NCI-H524 (cell line): Measurements from ENCODE around the gene APELA.
"Not testable (repeated sequence)": the region's sequence is repeated elsewhere in the genome, so short reads cannot be mapped to it uniquely, and the experiment has no call there.

Experiments
- DNase-seq, 2 experiments: peaks; one replicate each; lab custom pipeline; 2025; lab: John Stamatoyannopoulos, UW

The APELA gene

DNA sequence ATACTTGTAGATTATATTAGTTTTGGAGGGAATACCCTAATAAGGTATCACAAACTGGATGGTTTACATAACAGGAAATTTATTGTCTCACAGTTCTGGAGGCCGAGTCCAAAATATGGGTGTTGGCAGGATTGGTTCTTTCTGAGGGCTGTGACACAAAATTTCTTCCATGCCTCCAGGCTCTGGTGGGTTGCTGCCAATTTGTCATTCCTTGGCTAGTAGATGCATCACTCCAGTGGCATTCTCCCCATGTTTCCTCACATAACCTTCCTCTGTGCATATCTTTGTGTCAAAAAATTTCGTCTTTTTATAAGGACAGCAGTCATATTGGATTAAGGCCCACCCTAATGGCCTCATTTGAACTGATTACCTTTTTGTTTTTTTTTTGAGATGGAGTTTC lies 49.3 kb downstream of the APELA start:
- DNase-seq: no peak

DNA sequence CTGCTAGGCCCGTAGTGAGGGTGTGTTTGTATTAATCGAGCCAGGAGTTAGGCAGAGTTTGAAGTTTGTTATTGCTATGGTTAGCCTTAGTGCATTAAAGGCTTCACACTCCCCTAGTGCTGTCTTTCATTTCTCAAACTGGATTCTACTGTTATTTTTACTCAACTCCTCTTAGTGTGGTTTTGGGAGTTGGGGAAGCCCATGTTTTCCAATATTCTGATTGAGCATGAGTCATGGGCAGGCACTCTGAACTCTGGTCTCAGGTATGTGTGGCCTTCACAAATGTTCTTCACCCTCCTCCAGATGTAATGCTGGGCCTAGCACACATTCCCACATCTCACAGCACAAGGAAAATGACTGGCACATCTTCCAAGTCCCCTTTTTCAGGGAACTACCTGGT lies 50.1 kb downstream of the APELA start:
- not testable (repeated sequence) for DNase-seq

DNA sequence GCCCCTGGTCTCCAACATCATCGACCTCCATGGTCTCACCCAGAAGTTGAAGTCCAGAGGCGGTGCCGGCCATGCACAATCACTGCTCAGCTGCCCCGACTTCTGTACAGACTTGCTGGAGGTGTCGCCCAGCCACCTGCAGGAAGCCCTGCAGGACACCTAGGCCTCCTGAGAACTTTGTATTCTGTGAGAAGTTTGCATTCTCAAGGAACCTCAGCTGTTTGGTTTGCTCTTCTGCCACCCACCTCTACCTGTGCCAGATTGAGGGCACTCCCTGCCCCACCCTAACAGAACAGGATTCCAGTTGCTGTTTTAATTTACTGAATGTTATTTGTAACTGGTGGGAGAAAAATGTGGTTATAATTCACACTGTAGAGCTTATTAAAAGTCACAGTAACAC lies 53.7 kb downstream of the APELA start:
- no peak for DNase-seq

DNA sequence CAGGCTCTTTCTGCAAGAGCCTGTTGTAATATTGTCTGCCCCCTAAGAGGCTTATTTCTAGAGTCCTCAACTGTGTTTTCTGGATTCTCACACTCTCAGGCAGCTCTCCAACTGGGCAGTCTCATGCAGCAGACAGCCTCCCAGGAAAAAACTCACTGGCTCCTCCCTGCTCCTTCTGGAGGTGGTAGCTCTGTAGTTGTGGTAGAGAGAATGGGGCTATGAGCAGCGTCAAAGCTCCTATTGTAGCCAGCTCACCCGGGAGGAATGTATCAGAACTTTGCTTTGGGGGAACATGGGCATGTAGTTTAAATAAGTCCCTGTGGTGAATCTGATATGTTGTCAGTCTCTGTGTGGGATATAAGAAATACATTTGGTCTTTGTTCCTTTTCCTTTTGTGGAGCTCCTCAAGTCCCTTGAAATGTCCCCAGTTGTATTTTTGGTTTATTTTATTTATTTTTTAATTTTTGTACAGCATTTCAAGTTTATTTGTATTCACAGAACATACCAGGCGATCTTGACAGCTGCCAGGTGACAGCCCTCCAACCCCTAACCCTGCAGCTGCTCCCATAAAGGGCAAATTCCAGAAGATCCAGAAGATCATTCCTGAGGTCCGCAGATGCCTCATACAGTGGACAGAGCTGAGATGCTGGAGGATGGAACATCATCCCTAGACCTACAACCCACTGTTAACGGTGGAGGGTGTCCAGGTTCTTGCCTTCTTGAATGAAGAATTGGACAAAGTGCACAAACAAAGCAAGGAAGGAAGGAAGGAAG lies 54.8 kb downstream of the APELA start:
- DNase-seq: no peak

DNA sequence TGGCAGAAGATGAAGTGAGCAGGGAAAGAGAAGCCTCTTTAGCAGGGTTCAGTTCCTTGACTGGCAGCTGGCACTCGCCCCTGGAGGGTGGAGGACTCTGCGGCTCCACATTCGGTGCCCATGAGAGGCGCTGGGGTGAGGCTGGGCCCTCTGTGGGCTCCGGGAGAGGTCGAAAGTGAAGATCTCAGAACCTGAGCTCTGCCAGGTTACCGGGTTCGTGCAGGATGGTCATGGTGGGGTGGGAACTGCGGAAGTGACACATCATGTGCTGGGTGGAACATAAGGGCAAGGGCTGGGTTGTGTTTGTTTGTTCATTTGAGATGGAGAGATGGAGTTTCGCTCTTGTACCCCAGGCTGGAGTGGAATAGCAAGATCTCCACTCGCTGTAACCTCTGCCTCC lies 56.3 kb downstream of the APELA start:
- DNase-seq: no peak

DNA sequence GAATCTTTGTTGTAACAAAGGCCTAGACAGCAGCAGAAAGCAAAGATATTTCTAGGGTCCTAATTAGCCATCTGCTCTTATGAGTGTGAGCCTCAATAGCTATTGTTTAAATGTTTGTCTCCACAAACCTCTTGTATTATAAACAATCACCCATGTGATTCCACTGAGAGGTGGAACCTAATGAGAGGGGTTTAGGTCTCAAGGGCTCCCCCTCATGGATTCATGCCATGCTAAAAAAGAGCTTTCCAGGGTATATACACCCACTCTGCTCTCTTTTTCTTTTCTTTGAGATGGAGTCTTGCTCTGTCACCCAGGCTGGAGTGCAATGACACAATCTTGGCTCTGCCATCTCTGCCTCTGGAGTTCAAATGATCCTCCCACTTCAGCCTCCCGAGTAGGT lies 58.4 kb downstream of the APELA start:
- DNase-seq: peak in 1 of 2 experiments; percentile 14

DNA sequence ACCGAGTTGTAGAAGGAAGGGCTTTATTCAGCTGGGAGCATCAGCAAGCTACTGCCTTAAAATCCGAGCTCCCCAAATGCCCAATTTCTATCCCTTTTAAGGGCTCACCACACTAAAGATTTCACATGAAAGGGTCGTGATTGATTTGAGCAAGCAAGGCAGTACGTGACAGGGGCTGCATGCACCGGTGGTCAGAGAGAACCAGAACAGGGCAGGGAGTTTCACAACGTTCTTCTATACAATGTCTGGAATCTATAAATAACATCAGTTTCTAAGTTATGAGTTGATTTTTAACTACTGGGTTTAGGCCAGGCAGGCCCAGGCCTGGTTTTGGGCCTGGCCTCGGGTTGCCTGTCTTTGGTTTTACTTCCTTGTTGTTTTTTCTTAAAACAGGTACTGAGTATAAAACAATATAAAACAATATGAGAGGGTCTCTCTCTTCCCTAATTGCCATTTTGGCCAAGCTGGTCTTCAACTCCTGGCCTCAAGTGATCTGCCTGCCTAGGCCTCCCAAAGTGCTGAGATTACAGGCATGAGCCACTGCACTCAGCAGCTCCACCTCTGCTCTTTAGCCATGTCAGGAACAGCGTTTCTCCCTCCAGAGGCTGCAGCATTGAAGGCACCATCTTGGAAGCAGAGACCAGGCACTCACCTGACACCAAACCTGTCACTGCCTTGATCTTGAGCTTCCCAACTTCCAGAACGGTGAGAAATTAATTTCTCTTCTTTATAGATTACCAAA lies 59.1 kb downstream of the APELA start:
- DNase-seq: not testable (repeated sequence)

DNA sequence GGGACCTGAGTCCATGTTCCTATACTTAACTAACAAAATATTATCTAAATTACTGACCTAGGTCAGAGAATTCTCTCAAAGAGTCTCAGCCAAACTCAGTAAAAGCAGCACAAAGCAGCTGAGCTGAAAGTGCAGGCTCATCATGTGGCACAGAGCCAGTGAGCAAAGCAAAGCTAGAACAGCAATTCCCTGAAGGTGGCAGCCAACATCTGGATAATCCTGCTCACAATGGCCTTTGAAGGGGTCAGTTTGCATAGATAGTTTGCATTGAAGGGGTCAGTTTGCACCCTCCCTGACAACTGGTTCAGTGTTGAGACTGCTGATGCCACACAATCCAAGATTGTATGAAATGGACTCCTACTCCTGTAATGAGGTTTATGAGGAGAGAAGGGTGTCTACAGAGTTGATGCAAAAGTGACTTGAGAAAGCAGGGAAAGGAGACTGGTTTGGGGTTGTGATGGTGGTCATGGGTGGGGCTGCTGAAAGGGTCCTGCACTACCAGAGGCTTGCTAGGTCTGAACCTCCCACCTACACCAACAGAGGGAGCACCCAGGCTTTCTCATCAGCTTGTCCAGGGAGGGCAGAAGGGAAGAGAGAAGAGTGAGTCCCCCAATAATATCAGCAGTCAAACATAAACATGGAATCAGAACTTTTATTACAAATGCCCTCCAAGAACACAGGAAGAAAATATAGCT lies 60.7 kb downstream of the APELA start:
- peak in 1 of 2 experiments; percentile 1 for DNase-seq

DNA sequence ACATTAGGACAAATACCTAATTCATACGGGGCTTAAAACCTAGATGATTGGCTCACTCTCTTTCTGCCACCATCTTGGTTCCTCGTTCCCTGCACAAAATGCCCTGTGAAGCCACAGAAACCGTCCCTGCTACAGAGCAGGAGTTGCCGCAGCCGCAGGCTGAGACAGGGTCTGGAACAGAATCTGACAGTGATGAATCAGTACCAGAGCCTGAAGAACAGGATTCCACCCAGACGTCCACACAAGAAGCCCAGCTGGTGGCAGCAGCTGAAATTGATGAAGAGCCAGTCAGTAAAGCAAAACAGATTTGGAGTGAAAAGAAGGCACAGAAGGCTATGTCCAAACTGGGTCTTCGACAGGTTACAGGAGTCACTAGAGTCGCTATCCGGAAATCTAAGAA lies 66.2 kb downstream of the APELA start:
- DNase-seq: no peak

DNA sequence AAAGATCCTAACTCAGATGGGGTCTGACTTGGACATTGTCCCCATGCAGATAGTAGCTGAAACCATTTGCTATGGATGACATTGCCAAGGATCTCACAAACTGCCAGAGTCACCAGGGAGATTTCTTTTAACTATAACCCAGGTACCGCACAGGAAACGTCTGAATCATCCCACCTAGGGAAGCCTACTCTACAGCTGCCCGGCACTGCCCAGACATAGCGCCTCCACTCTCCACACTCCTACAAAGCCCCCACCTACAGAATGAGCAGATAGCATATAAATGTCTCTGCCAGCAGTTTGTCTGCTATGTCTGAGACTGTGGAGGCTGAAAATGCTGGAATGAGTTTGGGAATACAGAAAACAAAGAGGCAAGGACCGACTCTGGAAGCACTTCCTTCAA lies 68.2 kb downstream of the APELA start:
- DNase-seq: no peak

DNA sequence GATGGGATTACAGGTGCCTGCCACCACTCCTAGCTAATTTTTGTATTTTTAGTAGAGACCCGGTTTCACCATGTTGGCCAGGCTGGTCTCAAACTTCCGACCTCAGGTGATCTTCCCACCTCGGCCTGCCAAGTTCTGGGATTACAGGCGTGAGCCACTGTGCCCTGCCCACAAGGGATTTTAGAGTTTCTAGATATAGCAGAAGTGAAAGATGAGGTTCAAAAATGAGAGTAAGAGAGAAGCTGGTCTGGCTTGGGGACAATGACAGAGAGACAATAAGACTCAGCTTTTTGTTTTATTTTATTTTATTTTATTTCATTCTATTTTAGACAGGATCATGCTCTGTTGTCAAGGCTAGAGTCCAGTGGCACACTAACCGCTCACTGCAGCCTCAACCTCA lies 69.8 kb downstream of the APELA start:
- no peak for DNase-seq
